MM.1S (cell line): Measurements from ENCODE around the gene PACS2.

Experiments used
- DNase-seq: peaks from one replicate; pipeline ENCODE4 v3.0.0-alpha.2; 2015
- H2AFZ ChIP-seq: fragments of 300-600 bp; sonication (generic); 2 replicates; pipeline ENCODE4 v1.6.0; 2016; ENCODE audit warnings: antibody characterized with exemption, low read length
- H3F3A ChIP-seq: fragments of 300-600 bp; sonication (generic); 2 replicates; pipeline ENCODE4 v1.6.1; 2016; ENCODE audit warnings: mild to moderate bottlenecking, antibody characterized with exemption, low read length, moderate library complexity, mixed read lengths; ENCODE audit not compliant: insufficient read depth
- H3K27ac ChIP-seq: fragments of 300-600 bp; sonication (generic); 2 replicates; pipeline ENCODE4 v1.5.1; 2016; ENCODE audit warnings: mild to moderate bottlenecking, low read length
- H3K27me3 ChIP-seq: fragments of 300-600 bp; sonication (generic); replicated peaks from 2 replicates; pipeline ENCODE4 v1.6.0; 2016; ENCODE audit warnings: low read length; ENCODE audit not compliant: insufficient read depth
- H3K36me3 ChIP-seq: fragments of 300-600 bp; sonication (generic); replicated peaks from 2 replicates; pipeline ENCODE4 v1.6.1; 2016; ENCODE audit warnings: mild to moderate bottlenecking, low read length, mixed read lengths; ENCODE audit not compliant: insufficient read depth
- H3K4me1 ChIP-seq: fragments of 300-600 bp; sonication (generic); 2 replicates; pipeline ENCODE4 v1.6.1; 2016; ENCODE audit warnings: low read length, mixed read lengths
- H3K4me2 ChIP-seq: fragments of 300-600 bp; sonication (generic); 2 replicates; pipeline ENCODE4 v1.6.0; 2016; ENCODE audit warnings: low read depth, low read length
- H3K4me3 ChIP-seq: fragments of 300-600 bp; sonication (generic); 2 replicates; pipeline ENCODE4 v1.5.1; 2016; ENCODE audit warnings: low read length, mixed read lengths
- H3K79me2 ChIP-seq: fragments of 300-600 bp; sonication (generic); 2 replicates; pipeline ENCODE4 v1.6.1; 2016; ENCODE audit warnings: mixed run types, low read length, mixed read lengths
- H3K9ac ChIP-seq: fragments of 300-600 bp; sonication (generic); 2 replicates; pipeline ENCODE4 v1.6.1; 2016; ENCODE audit warnings: low read length, mixed read lengths
- H3K9me2 ChIP-seq: fragments of 300-600 bp; sonication (generic); replicated peaks from 2 replicates; pipeline ENCODE4 v1.6.1; 2016; ENCODE audit warnings: mild to moderate bottlenecking, low read length, mixed read lengths; ENCODE audit not compliant: insufficient read depth
- H3K9me3 ChIP-seq: fragments of 300-600 bp; sonication (generic); replicated peaks from 2 replicates; pipeline ENCODE4 v1.6.1; 2016; ENCODE audit warnings: mild to moderate bottlenecking, low read length, mixed read lengths; ENCODE audit not compliant: insufficient read depth
- H4K20me1 ChIP-seq: fragments of 300-600 bp; sonication (generic); 2 replicates; pipeline ENCODE4 v1.6.1; 2016; ENCODE audit warnings: mild to moderate bottlenecking, low read length, moderate library complexity, mixed read lengths; ENCODE audit not compliant: insufficient read depth
- CTCF ChIP-seq: fragments of 300-600 bp; sonication (generic); IDR thresholded peaks from 2 replicates; pipeline ENCODE4 v1.5.1; 2016; ENCODE audit warnings: antibody characterized with exemption, low read length, mixed read lengths
- EZH2 ChIP-seq: fragments of 300-600 bp; sonication (generic); optimal IDR thresholded peaks from 2 replicates; pipeline ENCODE3; 2017; ENCODE audit warnings: low read depth, mild to moderate bottlenecking, antibody characterized with exemption, low read length, mixed read lengths
- EZH2phosphoT487 ChIP-seq: fragments of 300-600 bp; sonication (generic); IDR thresholded peaks from 2 replicates; pipeline ENCODE4 v1.6.1; 2018; ENCODE audit warnings: antibody characterized with exemption, low read length

Gene PACS2

DNA sequence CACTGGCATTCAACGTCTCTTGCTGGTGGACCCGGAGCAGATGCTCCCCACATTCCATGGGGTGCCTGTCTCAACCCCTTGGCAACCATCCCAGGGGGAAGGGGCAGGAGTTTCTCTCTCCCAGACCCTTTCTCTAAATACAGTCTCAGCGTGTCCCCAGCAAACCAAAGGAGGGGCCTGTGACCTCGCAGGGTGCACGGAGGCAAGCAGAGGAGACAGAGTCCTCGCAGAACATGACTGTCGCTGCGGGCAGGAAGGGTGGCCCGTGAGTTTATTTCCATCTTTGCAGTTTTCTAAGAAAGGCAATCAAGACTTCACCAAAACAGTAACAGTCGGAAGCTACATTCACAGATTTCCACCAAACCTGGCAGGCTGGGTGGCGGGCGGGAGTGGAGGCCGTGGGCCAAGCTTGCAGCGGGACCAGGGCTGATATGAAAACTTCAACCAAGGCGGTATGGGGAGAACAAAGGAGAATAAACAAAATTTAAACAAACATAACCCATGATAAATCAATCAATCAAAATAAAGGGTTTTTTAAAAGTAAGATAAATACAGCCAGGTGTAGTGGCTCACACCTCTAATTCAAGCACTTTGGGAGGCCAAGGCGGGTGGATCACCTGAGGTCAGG, 32.3 kb upstream of the PACS2 start:
- H3K27ac ChIP-seq, result no peak overlapping the region
- TF ChIP-seq EZH2 (no peak), CTCF (no peak), EZH2phosphoT487 (no peak)
- H4K20me1 ChIP-seq, result no peaks in the 10 kb centered on the region
- H3K9ac ChIP-seq, result no peak overlapping the region
- no peaks in the 10 kb centered on the region for H3K4me1 ChIP-seq
- H2AFZ ChIP-seq, result no peak overlapping the region
- no peak for DNase-seq
- no peak overlapping the region for H3K4me2 ChIP-seq
- H3K9me2 ChIP-seq, result no peaks in the 10 kb centered on the region
- H3K27me3 ChIP-seq, result no peaks in the 10 kb centered on the region
- H3K36me3 ChIP-seq, result no peaks in the 10 kb centered on the region
- H3F3A ChIP-seq, result no peaks in the 10 kb centered on the region
- H3K79me2 ChIP-seq, result peaks cover 5% of the 10 kb centered on the region
- no peaks in the 10 kb centered on the region for H3K9me3 ChIP-seq
- no peak overlapping the region for H3K4me3 ChIP-seq

GRCh38 chr14:105283028-105283427, 31.5 kb upstream of the PACS2 start:
- H3K9ac ChIP-seq, result no peak overlapping the region
- H3K4me1 ChIP-seq, result no peaks in the 10 kb centered on the region
- no peaks in the 10 kb centered on the region for H3K9me3 ChIP-seq
- TF ChIP-seq CTCF, result no peak
- no peak for TF ChIP-seq EZH2
- no peak for TF ChIP-seq EZH2phosphoT487
- no peak overlapping the region for H3K4me3 ChIP-seq
- H3F3A ChIP-seq, result no peaks in the 10 kb centered on the region
- H2AFZ ChIP-seq, result no peak overlapping the region
- H3K27ac ChIP-seq, result no peak overlapping the region
- peaks cover 5% of the 10 kb centered on the region for H3K79me2 ChIP-seq
- H4K20me1 ChIP-seq, result no peaks in the 10 kb centered on the region
- no peak overlapping the region for H3K4me2 ChIP-seq
- no peaks in the 10 kb centered on the region for H3K9me2 ChIP-seq
- H3K27me3 ChIP-seq, result no peaks in the 10 kb centered on the region
- no peak for DNase-seq
- H3K36me3 ChIP-seq, result no peaks in the 10 kb centered on the region

- H2AFZ ChIP-seq, result no peak overlapping the region
- no peak overlapping the region for H3K9ac ChIP-seq
- no peaks in the 10 kb centered on the region for H4K20me1 ChIP-seq
- H3K27me3 ChIP-seq, result no peaks in the 10 kb centered on the region
- H3K79me2 ChIP-seq, result peaks cover 5% of the 10 kb centered on the region
- no peaks in the 10 kb centered on the region for H3K36me3 ChIP-seq
- no peaks in the 10 kb centered on the region for H3F3A ChIP-seq
- no peak for DNase-seq
- no peaks in the 10 kb centered on the region for H3K9me2 ChIP-seq
- H3K4me3 ChIP-seq, result no peak overlapping the region
- TF ChIP-seq CTCF (no peak), EZH2phosphoT487 (no peak)
- no peak overlapping the region for H3K4me2 ChIP-seq
- H3K9me3 ChIP-seq, result no peaks in the 10 kb centered on the region
- H3K27ac ChIP-seq, result no peak overlapping the region
- no peaks in the 10 kb centered on the region for H3K4me1 ChIP-seq
These were observed 30.6 kb upstream of the PACS2 start for GRCh38 chr14:105283899-105284298.
